SIG-M5 treated with dmso at 0.1 percent for 504 hours (cell line): ENCODE data around the gene TMEM63C.
"Not testable (repeated sequence)": the region's sequence is repeated elsewhere in the genome, so short reads cannot be mapped to it uniquely, and the experiment has no call there.

Experiments used
- DNase-seq: peaks from one replicate; lab custom pipeline; 2025; ENCODE audit not compliant: unreplicated experiment; lab: John Stamatoyannopoulos, UW

TMEM63C gene

DNA sequence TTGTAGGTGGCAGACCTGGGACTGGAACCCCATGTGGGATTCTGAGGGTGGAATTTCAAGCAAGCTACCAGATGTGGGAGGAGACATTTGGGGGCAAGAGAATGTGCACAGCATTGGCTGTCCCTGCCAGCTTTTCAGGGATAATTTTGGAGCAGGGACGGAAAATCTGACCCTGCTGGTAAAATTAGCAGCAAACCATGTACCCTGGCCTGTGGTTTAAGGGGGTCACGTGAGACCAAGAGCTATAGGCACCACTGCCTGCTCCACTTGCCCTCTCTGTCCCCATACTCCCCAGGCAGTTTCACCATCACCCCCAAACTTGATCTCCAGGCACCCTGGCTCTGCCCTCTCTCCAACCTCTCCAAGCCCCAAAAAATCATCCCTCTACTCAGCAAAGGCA lies 26.5 kb upstream of the TMEM63C start:
- no peak for DNase-seq

DNA sequence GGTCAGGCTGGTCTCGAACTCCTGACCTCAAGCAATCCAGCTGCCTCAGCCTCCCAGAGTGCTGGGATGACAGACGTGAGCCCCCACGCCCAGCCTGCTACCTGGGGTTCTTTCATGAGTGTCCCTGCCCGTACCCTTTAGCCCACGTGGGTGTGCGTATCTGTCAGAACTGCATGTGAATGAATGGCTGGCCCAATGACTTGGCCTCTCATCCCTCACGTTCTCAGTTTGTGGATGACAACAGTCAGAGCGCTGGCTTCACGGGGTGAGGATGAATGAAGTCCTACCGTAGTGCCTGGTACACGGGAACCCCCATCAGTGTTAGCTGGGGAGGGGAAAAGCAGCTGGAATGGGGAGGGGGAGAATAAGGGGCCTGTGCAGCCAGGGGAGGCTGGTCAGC lies 23.9 kb upstream of the TMEM63C start:
- DNase-seq: no peak

DNA sequence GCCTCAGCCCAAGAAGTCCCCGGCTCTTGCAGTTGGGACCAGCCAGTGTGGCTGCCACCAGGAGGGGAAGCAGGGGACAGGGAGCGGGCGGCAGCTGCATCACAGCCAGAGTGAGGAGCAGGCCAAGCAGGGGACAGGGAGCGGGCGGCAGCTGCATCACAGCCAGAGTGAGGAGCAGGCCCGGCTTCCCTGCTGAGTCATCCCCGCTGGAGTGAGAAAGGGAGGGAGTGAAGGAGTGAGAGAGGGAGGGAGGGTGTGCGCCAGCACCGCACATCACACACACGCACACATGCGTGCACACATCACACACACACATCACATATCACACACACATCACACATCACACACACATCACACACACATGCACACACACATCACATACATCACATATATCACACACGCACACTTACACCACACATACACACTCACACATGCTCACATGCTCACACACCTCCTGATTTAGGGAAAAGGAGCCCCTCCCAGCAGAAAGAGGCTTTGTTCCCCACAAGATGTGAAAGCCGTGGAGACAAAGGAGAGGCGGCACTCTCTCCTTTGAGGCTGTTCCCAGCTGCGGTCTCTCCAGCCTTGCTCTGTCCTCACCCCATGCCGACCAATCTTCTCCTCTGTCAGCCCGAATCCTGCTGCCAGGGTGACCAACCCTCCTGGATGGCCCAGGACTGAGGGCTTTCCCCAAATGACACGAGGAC lies 23.3 kb upstream of the TMEM63C start:
- DNase-seq: no peak

- DNase-seq: no peak
These were observed 22.7 kb upstream of the TMEM63C start for GRCh38 chr14:77158882-77159255.

DNA sequence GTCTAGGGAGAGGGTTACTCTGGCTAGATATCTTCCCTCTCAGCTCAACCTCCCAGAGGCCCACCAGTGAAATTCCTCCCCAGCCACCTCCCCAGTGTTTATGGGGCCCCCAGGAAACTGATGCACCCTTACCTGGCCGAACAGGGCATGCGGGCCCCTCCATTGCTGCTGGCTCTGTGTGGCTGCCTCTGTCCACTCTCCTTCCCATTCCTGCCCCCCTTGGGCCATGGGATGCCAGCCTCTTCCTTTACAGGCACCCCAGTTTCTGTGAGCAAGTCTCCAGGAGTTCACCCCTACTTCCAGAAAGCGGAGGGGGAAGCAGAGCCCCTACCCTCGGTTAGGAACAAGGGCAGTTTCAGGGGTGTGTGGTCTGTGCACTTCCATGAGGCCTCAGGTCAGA lies 20.6 kb upstream of the TMEM63C start:
- no peak for DNase-seq

DNA sequence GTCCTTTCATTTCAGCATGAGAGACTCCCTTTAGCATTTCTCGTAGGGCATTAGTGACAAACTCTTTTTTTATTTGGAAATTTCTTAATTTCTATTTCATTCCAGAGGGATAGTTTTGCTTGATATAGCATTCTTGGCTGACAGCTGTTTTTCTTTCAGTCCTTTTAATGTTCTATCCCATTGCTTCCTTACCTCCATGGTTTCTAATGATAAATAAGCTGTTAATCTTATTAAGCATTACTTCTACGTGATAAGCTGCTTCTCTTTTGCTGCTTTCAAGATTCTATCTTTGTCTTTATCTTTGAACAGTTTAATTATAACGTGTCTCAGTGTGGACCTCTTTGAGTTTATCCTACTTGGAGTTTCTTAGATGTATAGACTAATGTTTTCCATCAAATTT lies 11.6 kb upstream of the TMEM63C start:
- no peak for DNase-seq

GRCh38 chr14:77172916-77173315 lies 8.7 kb upstream of the TMEM63C start:
- DNase-seq: no peak

- not testable (repeated sequence) for DNase-seq
These were observed 7.5 kb upstream of the TMEM63C start for GRCh38 chr14:77173911-77174617.

GRCh38 chr14:77175843-77176242 lies 5.8 kb upstream of the TMEM63C start:
- no peak for DNase-seq

- DNase-seq: peak; percentile 52
These were observed 3.9 kb upstream of the TMEM63C start for GRCh38 chr14:77177702-77178101.

DNA sequence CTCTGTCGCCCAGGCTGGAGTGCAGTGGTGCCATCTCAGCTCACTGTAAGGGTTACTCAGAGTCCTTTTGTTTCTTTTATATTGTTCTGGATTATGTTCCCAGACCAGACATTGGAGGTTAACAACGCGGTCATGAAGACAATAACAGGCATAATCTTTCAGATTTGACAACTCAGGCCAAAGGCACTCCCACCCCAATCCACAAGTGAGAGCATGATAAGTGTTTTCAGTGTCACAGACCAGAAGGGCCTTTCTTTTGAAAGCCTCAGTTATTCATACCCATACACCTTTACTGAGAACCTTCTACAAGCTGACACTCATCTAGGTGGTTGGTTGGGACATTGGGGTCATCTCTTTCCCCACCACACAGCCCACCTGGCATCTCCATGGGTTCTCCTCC lies 2.9 kb upstream of the TMEM63C start:
- DNase-seq: no peak

GRCh38 chr14:77180726-77181602 lies 634 bp upstream of the TMEM63C start:
- DNase-seq: no peak

DNA sequence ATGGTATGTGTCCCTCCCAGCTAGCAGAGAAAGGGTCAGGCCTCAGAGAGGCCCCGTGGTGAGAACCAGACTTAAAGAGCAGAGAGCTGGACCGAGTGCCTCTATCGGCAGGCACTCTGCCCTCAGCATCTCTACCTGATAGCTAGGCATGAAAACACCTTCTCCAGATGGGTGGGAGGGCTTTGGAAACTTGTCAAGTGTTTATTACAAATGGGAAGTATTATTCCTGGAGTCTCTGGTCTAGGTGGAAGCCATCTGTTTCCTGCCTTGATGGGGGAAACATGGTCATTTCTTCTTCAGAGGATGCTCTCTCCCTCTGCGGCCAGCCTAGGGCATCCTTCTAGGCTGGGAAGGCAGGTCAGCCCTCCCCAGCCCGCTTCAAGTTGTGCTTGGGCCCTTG lies 2.3 kb downstream of the TMEM63C start:
- no peak for DNase-seq

- peak; percentile 7 for DNase-seq
These were observed 2.9 kb downstream of the TMEM63C start for GRCh38 chr14:77184396-77185092.

GRCh38 chr14:77185093-77185465 lies 3.5 kb downstream of the TMEM63C start:
- DNase-seq: no peak

GRCh38 chr14:77186911-77187648 lies 5.5 kb downstream of the TMEM63C start:
- DNase-seq: no peak

DNA sequence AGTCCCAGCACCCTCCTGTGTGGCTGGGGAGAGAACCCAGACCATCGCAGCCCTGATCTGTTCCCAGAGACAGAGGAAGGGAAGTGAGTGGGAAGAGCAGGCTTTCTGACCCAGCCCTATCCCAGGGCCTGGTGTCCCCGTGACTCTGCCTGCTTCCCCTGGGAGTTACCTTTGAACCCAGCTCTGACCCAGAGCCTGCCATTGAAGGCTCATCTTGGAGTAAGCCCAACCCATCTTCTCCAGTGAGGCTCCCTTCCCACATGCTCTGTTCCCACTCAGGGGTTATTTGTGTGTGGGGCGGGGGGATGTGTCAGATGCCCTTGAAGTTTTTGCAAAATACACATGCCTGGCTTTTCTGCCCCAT lies 6.0 kb downstream of the TMEM63C start:
- DNase-seq: no peak

- DNase-seq: no peak
These were observed 7.9 kb downstream of the TMEM63C start for GRCh38 chr14:77189479-77189878.

DNA sequence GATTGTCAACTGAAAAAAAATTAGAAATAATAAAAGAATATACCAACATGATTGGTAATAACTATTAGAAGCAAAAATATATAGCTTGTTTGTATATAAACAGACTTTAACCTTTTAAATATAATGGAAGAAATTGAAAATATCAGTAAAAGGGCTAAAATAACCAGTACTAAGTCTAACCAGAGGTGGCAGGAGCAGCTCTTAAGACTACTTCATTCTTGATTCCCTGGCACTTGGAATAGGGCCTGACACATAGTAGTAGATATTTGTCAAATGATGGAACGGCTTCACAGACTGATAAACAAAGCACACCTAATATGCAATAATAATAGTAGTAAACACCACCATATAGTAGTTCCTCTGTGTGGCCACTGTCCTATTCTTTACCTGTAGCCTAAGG lies 9.4 kb downstream of the TMEM63C start:
- DNase-seq: peak; percentile 22

GRCh38 chr14:77194706-77195105 lies 13.1 kb downstream of the TMEM63C start:
- DNase-seq: no peak

DNA sequence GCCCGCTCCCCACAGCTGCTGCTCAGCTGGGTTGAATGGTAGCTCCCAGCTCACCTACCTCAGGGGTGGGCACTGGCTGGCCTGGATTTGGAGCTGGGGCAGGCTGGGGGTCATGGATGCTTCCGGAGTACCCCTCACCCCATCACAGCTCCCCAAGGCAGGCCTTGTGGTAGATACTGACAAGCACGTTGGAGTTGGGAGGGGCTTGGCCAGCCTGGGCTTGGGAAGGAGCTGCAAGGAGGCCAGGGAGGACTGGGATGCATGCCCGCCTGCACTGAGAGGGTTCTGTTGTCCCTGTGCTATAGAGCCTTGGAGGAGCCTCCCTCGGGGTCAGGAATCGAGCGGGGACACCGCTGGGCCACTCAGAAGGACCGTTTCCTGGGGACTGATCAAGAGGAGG lies 14.2 kb downstream of the TMEM63C start:
- no peak for DNase-seq
